Left hindlimb (tissue), 1 donor: ENCODE results near the gene CACNA1C.
A peak's percentile ranks its signal among the peaks of the same experiment; 100 is the strongest.

Experiments
- DNase-seq: peaks from one replicate; pipeline ENCODE4 v3.0.0-alpha.2; 2018

CACNA1C gene

GRCh38 chr12:2142068-2142467, 89.3 kb downstream of the CACNA1C start:
- no peak for DNase-seq

- DNase-seq, result no peak
Observed at GRCh38 chr12:2144951-2145350, 92.2 kb downstream of the CACNA1C start.

GRCh38 chr12:2145433-2145998, 92.7 kb downstream of the CACNA1C start:
- DNase-seq, result no peak

- DNase-seq, result no peak
Observed at GRCh38 chr12:2147335-2147734, 94.5 kb downstream of the CACNA1C start.

GRCh38 chr12:2149091-2149490, 96.3 kb downstream of the CACNA1C start:
- no peak for DNase-seq

- DNase-seq, result no peak
Observed at GRCh38 chr12:2150833-2151232, 98.0 kb downstream of the CACNA1C start.

GRCh38 chr12:2151391-2151790, 98.6 kb downstream of the CACNA1C start:
- DNase-seq, result no peak

GRCh38 chr12:2152134-2152533, 99.3 kb downstream of the CACNA1C start:
- DNase-seq, result no peak

GRCh38 chr12:2154050-2154449, 101.3 kb downstream of the CACNA1C start:
- no peak for DNase-seq

- DNase-seq, result no peak
Observed at GRCh38 chr12:2154521-2154920, 101.7 kb downstream of the CACNA1C start.

GRCh38 chr12:2156333-2156732, 103.5 kb downstream of the CACNA1C start:
- no peak for DNase-seq

- DNase-seq, result no peak
Observed at GRCh38 chr12:2160043-2160442, 107.3 kb downstream of the CACNA1C start.

GRCh38 chr12:2161473-2161872, 108.7 kb downstream of the CACNA1C start:
- DNase-seq, result peak; percentile 52

- peak; percentile 92 for DNase-seq
Observed at GRCh38 chr12:2163177-2163941, 110.6 kb downstream of the CACNA1C start.

GRCh38 chr12:2165021-2165420, 112.2 kb downstream of the CACNA1C start:
- DNase-seq, result no peak

- no peak for DNase-seq
Observed at GRCh38 chr12:2165927-2166326, 113.1 kb downstream of the CACNA1C start.

GRCh38 chr12:2166696-2167095, 113.9 kb downstream of the CACNA1C start:
- DNase-seq, result no peak

GRCh38 chr12:2167231-2167630, 114.4 kb downstream of the CACNA1C start:
- DNase-seq, result no peak

GRCh38 chr12:2168808-2169207, 116.0 kb downstream of the CACNA1C start:
- no peak for DNase-seq

GRCh38 chr12:2169489-2169888, 116.7 kb downstream of the CACNA1C start:
- DNase-seq, result no peak

GRCh38 chr12:2169940-2170339, 117.2 kb downstream of the CACNA1C start:
- no peak for DNase-seq

GRCh38 chr12:2170376-2170775, 117.6 kb downstream of the CACNA1C start:
- DNase-seq, result no peak

- DNase-seq, result no peak
Observed at GRCh38 chr12:2171672-2172426, 119.1 kb downstream of the CACNA1C start.
